GM19240 (cell line): ENCODE measurements around the gene PWWP2B.

Experiments used
- DNase-seq: peaks from one replicate; pipeline ENCODE4 v3.0.0; 2011; ENCODE audit warnings: low spot score; ENCODE audit not compliant: insufficient read length

Gene PWWP2B

GRCh38 chr10:132406750-132407149 is 9.8 kb downstream of the PWWP2B start:
- no peak for DNase-seq

GRCh38 chr10:132407243-132407746 is 10.3 kb downstream of the PWWP2B start:
- no peak for DNase-seq

- DNase-seq = no peak
These were observed 10.9 kb downstream of the PWWP2B start for GRCh38 chr10:132407846-132408278.

- DNase-seq = no peak
These were observed 11.4 kb downstream of the PWWP2B start for GRCh38 chr10:132408367-132408781.

GRCh38 chr10:132408823-132409666 is 12.0 kb downstream of the PWWP2B start:
- DNase-seq = no peak

GRCh38 chr10:132409667-132410028 is 12.6 kb downstream of the PWWP2B start:
- DNase-seq = no peak

- no peak for DNase-seq
These were observed 13.2 kb downstream of the PWWP2B start for GRCh38 chr10:132410056-132410778.

GRCh38 chr10:132410779-132411532 is 14.0 kb downstream of the PWWP2B start:
- DNase-seq = no peak

- DNase-seq = no peak
These were observed 14.7 kb downstream of the PWWP2B start for GRCh38 chr10:132411561-132412253.

GRCh38 chr10:132412316-132413192 is 15.6 kb downstream of the PWWP2B start:
- DNase-seq = no peak

GRCh38 chr10:132413226-132414205 is 16.5 kb downstream of the PWWP2B start:
- no peak for DNase-seq

GRCh38 chr10:132414402-132415016 is 17.5 kb downstream of the PWWP2B start:
- DNase-seq = no peak

- no peak for DNase-seq
These were observed 18.3 kb downstream of the PWWP2B start for GRCh38 chr10:132415255-132415654.

- DNase-seq = no peak
These were observed 19.0 kb downstream of the PWWP2B start for GRCh38 chr10:132415956-132416355.

GRCh38 chr10:132416566-132417256 is 19.7 kb downstream of the PWWP2B start:
- DNase-seq = no peak

- no peak for DNase-seq
These were observed 20.4 kb downstream of the PWWP2B start for GRCh38 chr10:132417257-132417910.

- DNase-seq = no peak
These were observed 21.0 kb downstream of the PWWP2B start for GRCh38 chr10:132417957-132418441.
